Lower leg skin (tissue), 3 donors: Measurements from ENCODE around the gene CCNA2.

Experiments used
- CTCF ChIP-seq, 3 donors: fragments of 450-650 bp; IDR thresholded peaks; one replicate each; pipeline ENCODE4 v1.5.1; 2016; ENCODE audit warnings: antibody characterized with exemption in 3 of 3, mild to moderate bottlenecking in 3 of 3, moderate library complexity in 2 of 3
- POLR2A ChIP-seq, 2 donors: fragments of 450-650 bp; IDR thresholded peaks; one replicate each; pipeline ENCODE4 v1.6.1; 2016 to 2017; ENCODE audit warnings: antibody characterized with exemption in 2 of 2, mild to moderate bottlenecking in 1 of 2, moderate library complexity in 1 of 2

GRCh38 chr4:121817006-121817405 lies 6.7 kb downstream of the CCNA2 start:
- no peak for TF ChIP-seq POLR2A (IDR thresholded peaks at IDR 0.05)
- TF ChIP-seq CTCF (IDR thresholded peaks at IDR 0.05) = no peak
